HEK293 (cell line): ENCODE measurements around the gene ARHGAP6.

Source experiments
- MEIS1 ChIP-seq: sonication (generic); formaldehyde crosslinking; IDR thresholded peaks from 2 replicates; pipeline ENCODE4 v1.8.1; 2022; ENCODE audit warnings: missing genetic modification reagents, mild to moderate bottlenecking, borderline replicate concordance
- TRIM28 ChIP-seq: IDR thresholded peaks from 2 replicates; pipeline ENCODE4 v1.6.1; 2011; ENCODE audit warnings: low read length, control low read depth, borderline replicate concordance
- ZNF114 ChIP-seq: fragments of 450-650 bp; formaldehyde crosslinking; IDR thresholded peaks from 2 replicates; pipeline ENCODE4 v1.5.0; 2017; ENCODE audit warnings: missing biosample characterization, missing genetic modification characterization
- ZNF26 ChIP-seq: fragments of 450-650 bp; formaldehyde crosslinking; IDR thresholded peaks from 2 replicates; pipeline ENCODE4 v1.5.1; 2016; ENCODE audit warnings: missing biosample characterization, missing genetic modification characterization
- ZNF324 ChIP-seq: fragments of 450-650 bp; formaldehyde crosslinking; IDR thresholded peaks from 2 replicates; pipeline ENCODE4 v1.5.1; 2016; ENCODE audit warnings: missing biosample characterization, missing genetic modification characterization
- ZNF350 ChIP-seq: fragments of 450-650 bp; formaldehyde crosslinking; IDR thresholded peaks from 2 replicates; pipeline ENCODE4 v1.5.0; 2017; ENCODE audit warnings: missing biosample characterization, mild to moderate bottlenecking, missing genetic modification characterization
- ZNF660 ChIP-seq: fragments of 450-650 bp; IDR thresholded peaks from 2 replicates; pipeline ENCODE4 v1.5.1; 2018; ENCODE audit warnings: missing biosample characterization, mild to moderate bottlenecking, missing genetic modification characterization

DNA sequence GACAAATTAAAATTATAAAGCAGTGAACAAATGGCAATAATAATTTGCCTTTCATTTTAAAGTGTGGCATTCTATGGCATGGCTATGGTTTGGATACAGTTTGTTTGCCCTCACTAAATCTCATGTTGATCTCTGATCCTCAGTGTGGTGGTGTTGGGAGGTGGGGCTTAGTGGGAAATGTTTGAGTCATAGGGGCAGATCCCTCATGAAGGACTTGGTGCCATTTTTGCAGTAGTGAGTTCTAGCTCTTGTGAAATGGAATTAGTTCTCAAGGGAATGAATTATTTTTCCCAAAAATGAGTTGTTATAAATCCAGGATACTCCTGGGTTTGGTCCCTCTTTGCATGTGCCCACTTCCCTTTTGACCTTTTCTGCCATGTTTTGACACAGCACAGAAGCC is 191.1 kb downstream of the ARHGAP6 start:
- no peak for TF ChIP-seq ZNF660 (tag by site-specific recombination)
- no peak for TF ChIP-seq MEIS1 (CRISPR knock-in tag)
- TF ChIP-seq ZNF324 (tag by site-specific recombination) = no peak
- no peak for TF ChIP-seq TRIM28
- no peak for TF ChIP-seq ZNF26 (tag by site-specific recombination)
- no peak for TF ChIP-seq ZNF114 (tag by site-specific recombination)
- no peak for TF ChIP-seq ZNF350 (tag by site-specific recombination)
